Endodermal cell (in vitro differentiated cells): ENCODE data around the gene CNTRL. TPM values are rescaled to one million over a fixed set of nuclear protein-coding genes. Genes with fewer than 3 reads are reported as not detected.

ENCODE experiments used
- DNase-seq: peaks from one replicate; pipeline ENCODE4 v3.0.0-alpha.2; 2017
- H3K27ac ChIP-seq: 2 replicates; pipeline ENCODE4 v1.5.1; 2013; ENCODE audit warnings: mild to moderate bottlenecking, low read depth, low read length, moderate library complexity
- H3K27me3 ChIP-seq: 2 replicates; pipeline ENCODE4 v1.6.1; 2013; ENCODE audit warnings: mild to moderate bottlenecking, low read length, moderate library complexity; ENCODE audit not compliant: insufficient read depth, control insufficient read depth, poor library complexity, severe bottlenecking
- H3K36me3 ChIP-seq: 2 replicates; pipeline ENCODE4 v1.7.0; 2013; ENCODE audit warnings: mild to moderate bottlenecking, low read length, moderate library complexity; ENCODE audit not compliant: control insufficient read depth, insufficient read depth
- H3K4me1 ChIP-seq: one replicate; pipeline ENCODE4 v1.7.0; 2013; ENCODE audit warnings: low read length; ENCODE audit not compliant: control insufficient read depth, insufficient read depth
- H3K4me3 ChIP-seq: 2 replicates; pipeline ENCODE4 v1.5.1; 2013; ENCODE audit warnings: mild to moderate bottlenecking, low read length, moderate library complexity
- H3K9ac ChIP-seq: 2 replicates; pipeline ENCODE4 v1.6.1; 2013; ENCODE audit warnings: mild to moderate bottlenecking, low read length, moderate library complexity; ENCODE audit not compliant: poor library complexity, severe bottlenecking; ENCODE audit errors: extremely low read depth
- H3K9me3 ChIP-seq: 2 replicates; pipeline ENCODE4 v1.6.1; 2013; ENCODE audit warnings: mild to moderate bottlenecking, low read length, moderate library complexity; ENCODE audit not compliant: control insufficient read depth
- H3K27ac Mint-ChIP-seq: 2 replicates; pipeline ENCODE4 v1.8.0; 2020; ENCODE audit warnings: mixed read lengths
- H3K27me3 Mint-ChIP-seq: 2 replicates; pipeline ENCODE4 v1.8.0; 2021; ENCODE audit warnings: mild to moderate bottlenecking, mixed read lengths; ENCODE audit not compliant: insufficient read depth
- H3K36me3 Mint-ChIP-seq: 2 replicates; pipeline ENCODE4 v1.8.0; 2020; ENCODE audit warnings: low read depth, mixed read lengths
- H3K4me1 Mint-ChIP-seq: 2 replicates; pipeline ENCODE4 v1.8.0; 2020; ENCODE audit warnings: mixed read lengths
- H3K4me3 Mint-ChIP-seq: 2 replicates; pipeline ENCODE4 v1.8.0; 2020; ENCODE audit warnings: mild to moderate bottlenecking, moderate library complexity, mixed read lengths
- H3K9me3 Mint-ChIP-seq: 2 replicates; pipeline ENCODE4 v1.8.0; 2020; ENCODE audit warnings: mild to moderate bottlenecking, mixed read lengths
- CTCF ChIP-seq: fragments of 200-600 bp; sonication (generic); conservative IDR thresholded peaks from 2 replicates; pipeline ENCODE4 v1.5.0; 2021; ENCODE audit warnings: antibody characterized with exemption, mild to moderate bottlenecking
- WGBS, 2 experiments: methylation state at CpG; one replicate each; pipeline versions ENCODE4 v1.1.5 to v1.1.7; 2013; ENCODE audit warnings: missing lambda C conversion rate in 2 of 2, mixed read lengths in 1 of 2; ENCODE audit not compliant: insufficient coverage in 1 of 2, insufficient read length in 1 of 2; 5-methylcytosine and 5-hydroxymethylcytosine counted together
- total RNA-seq, 2 donors: library from RNA; stranded (reverse); fragmentation: NEBNext Ultra II Directional in 1 of 2; extraction: Animal tissue kit (Norgen Biotek cat#: 25700) in 1 of 2; gene quantifications; 2 replicates in 1 of 2; 3 replicates in 1 of 2; pipeline ENCODE4 v1.2.1, GENCODE V29; 2021

Gene CNTRL
- total RNA-seq, 2 donors from 2014 or later: 18.0 to 21.0 TPM

GRCh38 chr9:121050128-121050988 is 24.4 kb upstream of the CNTRL start, which contains the start of gene C5:
Gene C5 (minus strand): TSS chr9:121050275. CDS start chr9:121050246, 29 bp downstream.
- Histone ChIP-seq H3K36me3 (peaks cover 3% of the 10 kb centered on the region), H3K27ac (no peak within 1 kb of the TSS), H3K9me3 (no peaks in the 10 kb centered on the region), H3K27me3 (no peaks in the 10 kb centered on the region), H3K4me3 (peak within 1 kb of the TSS; percentile 82), H3K4me1 (peaks cover 25% of the 10 kb centered on the region), H3K9ac (peak within 1 kb of the TSS; percentile 3)
- WGBS, 2 experiments: 73 to 100% methylated on average over 1 to 4 of the region's 6 CpGs
- Mint-ChIP-seq H3K27me3 (no peaks in the 10 kb centered on the region), H3K36me3 (peaks cover 2% of the 10 kb centered on the region), H3K9me3 (no peaks in the 10 kb centered on the region), H3K4me3 (peak within 1 kb of the TSS; percentile 52), H3K4me1 (peaks cover 49% of the 10 kb centered on the region), H3K27ac (no peak within 1 kb of the TSS)
- no peak for TF ChIP-seq CTCF
- no peak for DNase-seq

GRCh38 chr9:121053544-121053943 is 21.2 kb upstream of the CNTRL start:
- TF ChIP-seq CTCF: no peak
- no peaks in the 10 kb centered on the region for H3K36me3 ChIP-seq
- H3K27me3 ChIP-seq: no peaks in the 10 kb centered on the region
- 73 to 92% methylated on average over 2 to 3 of the region's 4 CpGs for WGBS, 2 experiments
- DNase-seq: peak; percentile 39
- H3K9me3 Mint-ChIP-seq: no peaks in the 10 kb centered on the region
- H3K9ac ChIP-seq: no peak overlapping the region
- no peaks in the 10 kb centered on the region for H3K36me3 Mint-ChIP-seq
- H3K4me3 ChIP-seq: no peak overlapping the region
- no peaks in the 10 kb centered on the region for H3K27me3 Mint-ChIP-seq
- peaks cover 63% of the 10 kb centered on the region for H3K4me1 Mint-ChIP-seq
- H3K27ac Mint-ChIP-seq: peak overlapping the region; percentile 24
- H3K27ac ChIP-seq: no peak overlapping the region
- H3K4me1 ChIP-seq: peaks cover 22% of the 10 kb centered on the region
- no peak overlapping the region for H3K4me3 Mint-ChIP-seq
- peaks cover 3% of the 10 kb centered on the region for H3K9me3 ChIP-seq

GRCh38 chr9:121055642-121056143 is 19.1 kb upstream of the CNTRL start:
- peak; percentile 84 for TF ChIP-seq CTCF
- no peaks in the 10 kb centered on the region for H3K36me3 Mint-ChIP-seq
- WGBS, 2 experiments: 80 to 88% methylated on average over 1 to 2 of the region's 2 CpGs

More at GRCh38 chr9:121055642-121056143, 19.1 kb upstream of the CNTRL start:
- Mint-ChIP-seq H3K4me3 (no peak overlapping the region), H3K4me1 (peaks cover 58% of the 10 kb centered on the region), H3K27ac (peak overlapping the region; percentile 41), H3K27me3 (no peaks in the 10 kb centered on the region), H3K9me3 (no peaks in the 10 kb centered on the region)
- peaks cover 3% of the 10 kb centered on the region for H3K9me3 ChIP-seq
- no peaks in the 10 kb centered on the region for H3K36me3 ChIP-seq
- H3K9ac ChIP-seq: no peak overlapping the region
- peak; percentile 90 for DNase-seq
- H3K4me1 ChIP-seq: peaks cover 25% of the 10 kb centered on the region
- no peaks in the 10 kb centered on the region for H3K27me3 ChIP-seq
- no peak overlapping the region for H3K27ac ChIP-seq
- H3K4me3 ChIP-seq: no peak overlapping the region
